Left forelimb (tissue), 1 donor: ENCODE measurements around the gene ETNPPL.

Experiments used
- DNase-seq: peaks from one replicate; pipeline ENCODE4 v3.0.0-alpha.2; 2018; ENCODE audit warnings: low spot score

Gene ETNPPL

DNA sequence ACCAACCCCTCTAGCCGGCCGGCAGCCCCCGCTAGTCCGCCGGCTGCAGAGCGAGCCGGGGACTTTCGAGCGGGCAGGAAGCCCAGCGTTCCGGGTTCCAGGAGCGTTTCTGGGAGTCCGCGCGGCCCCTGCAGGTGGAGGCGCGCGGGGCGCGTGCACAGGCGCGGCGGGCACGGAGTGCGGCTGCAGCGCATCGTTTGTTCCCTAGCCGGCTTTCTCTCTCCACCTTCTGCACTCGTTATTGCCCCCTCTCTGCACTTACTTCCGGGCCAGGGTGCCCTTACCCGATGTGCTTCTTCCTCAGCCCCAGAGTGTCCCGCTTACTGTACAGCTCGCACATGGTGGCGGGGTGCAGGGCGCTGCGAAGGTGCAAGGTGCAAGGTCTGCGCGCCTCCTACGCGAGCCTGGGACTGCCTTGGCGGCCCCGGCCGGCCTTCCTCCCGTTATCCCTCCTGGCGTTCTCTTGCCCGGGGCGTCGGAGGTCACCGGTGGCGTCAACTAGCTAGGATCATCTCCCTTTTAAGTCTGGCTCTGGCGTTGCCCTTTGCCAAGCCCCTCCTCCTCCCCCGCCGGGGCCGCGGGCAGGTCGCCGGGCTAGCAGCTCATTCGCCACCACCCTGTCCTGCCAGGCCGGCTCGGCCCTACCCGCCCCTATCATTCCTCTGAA lies at the start of gene ETNPPL:
TSS of gene ETNPPL (minus strand) at position 495 of the 667 bp plus-strand sequence. CDS start at position 340, 155 bp downstream.
- no peak for DNase-seq

DNA sequence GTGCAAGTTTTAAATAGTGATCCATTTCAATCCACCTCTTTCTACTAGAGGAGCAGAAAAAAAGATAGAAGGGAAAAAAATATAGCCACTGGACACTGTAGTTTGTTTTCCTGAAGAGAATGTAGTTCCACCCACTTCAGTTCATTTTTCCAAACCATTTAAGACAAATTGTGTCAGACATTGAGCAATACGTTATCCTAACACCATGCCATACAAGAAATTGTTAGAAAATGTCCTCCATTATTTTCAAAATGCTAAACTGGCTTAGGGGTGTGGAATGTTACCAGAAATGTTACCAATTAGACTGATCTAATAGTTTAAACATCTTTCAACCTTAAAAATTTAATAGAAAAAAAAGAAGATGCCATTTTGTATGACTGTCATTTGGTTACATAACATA lies 48.6 kb upstream of the ETNPPL start:
- DNase-seq, result no peak

DNA sequence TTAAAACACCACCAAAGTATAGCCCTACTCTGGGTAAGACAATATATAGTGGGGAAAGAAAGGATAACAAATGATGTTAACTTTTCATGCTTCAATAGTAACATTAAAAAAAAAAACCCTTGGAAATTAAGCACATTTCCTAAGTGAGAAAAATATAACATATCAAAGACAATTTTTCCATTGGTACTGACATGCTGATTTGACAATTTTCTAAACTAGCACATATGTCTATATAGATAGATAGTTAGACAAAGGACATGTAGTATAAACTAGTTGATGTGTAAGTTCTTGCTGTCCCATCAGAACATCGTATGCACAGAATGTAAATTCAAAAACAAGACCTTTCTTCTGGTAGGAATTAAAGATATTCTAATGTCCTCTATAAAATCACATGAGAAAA lies 47.2 kb upstream of the ETNPPL start:
- DNase-seq, result no peak

DNA sequence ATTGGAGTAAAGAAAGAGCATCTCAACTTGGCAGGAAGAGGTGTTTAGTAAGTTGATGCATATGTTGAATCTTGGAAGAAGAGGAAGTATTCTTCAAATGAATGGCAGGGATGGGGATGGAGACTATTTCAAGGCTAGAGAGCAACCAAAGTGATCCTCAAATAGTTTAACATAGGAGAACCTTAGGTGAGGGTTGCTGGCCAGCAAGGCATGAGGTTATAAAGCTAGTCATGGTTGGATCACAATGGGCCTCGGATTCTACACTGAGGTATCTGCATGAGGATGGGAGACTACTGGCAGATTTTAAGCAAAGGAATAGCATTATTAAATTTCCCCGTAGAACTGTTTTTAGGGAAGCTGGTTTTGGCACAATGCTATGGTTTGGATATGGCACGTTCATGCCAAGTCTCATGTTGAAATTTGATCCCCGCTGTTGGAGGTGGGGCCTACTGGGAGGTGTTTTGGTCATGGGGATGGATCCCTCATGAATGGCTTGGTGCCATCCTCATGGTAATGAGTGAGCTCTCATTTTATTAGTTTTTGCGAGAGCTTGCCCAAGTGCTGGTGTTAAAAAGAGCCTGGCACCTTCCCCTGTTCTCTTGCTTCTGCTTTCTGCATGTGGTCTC lies 41.9 kb upstream of the ETNPPL start:
- no peak for DNase-seq

DNA sequence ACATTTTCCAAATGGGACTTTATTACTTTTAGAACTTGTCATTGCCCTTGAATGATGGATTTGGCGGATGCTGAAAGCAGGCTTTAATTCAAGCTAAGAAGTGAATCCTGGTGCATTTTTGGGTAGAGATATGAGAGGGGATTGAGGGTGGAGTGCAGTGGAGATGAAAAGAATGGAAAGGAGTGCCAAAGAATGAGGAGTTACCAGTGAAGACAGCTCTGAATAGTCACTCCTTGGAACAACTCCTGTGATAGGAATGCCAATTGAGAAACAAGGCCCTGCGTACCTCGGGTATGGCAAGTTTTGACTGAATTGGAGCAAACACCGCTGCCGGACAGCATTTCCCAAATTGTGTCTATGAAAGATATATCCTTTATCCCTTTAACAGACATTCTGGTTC lies 36.5 kb upstream of the ETNPPL start:
- no peak for DNase-seq

DNA sequence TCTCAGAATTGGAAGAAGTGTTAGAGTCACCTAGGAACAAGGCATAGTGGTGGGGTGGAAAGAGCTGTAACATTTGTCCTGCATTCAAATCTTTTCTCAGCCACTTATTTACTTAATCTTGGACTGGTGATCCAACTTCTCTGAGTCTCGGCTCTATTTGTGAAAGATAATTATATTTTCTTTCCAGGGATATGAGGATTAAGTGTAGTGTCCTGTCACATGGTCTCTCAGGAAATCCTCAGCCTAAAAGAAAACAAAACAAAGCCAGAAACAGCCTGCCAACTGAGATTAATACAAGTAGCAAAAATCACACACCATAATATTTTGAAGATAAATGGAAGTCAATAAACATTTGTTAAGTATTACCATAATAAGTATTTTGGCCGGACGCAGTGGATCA lies 33.3 kb upstream of the ETNPPL start:
- DNase-seq, result no peak

DNA sequence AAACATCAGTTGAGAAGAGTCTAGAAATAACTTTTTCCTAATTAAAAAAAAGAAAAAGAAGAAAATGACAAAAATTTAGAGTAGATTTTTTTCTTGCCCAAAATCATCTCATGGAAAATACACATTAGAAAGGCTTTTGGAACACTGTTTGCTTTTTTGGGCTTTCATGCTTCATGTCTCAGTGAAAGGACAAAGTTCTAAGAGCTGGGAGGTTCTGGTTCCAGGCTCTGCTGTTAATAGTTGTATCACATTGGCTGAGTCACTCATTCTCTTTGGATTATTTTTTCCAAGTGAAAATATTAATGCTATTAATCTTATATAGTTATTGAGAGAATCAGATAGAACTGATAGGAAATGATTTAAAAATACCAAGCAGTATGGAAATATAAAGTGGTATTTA lies 32.9 kb upstream of the ETNPPL start:
- DNase-seq, result no peak

DNA sequence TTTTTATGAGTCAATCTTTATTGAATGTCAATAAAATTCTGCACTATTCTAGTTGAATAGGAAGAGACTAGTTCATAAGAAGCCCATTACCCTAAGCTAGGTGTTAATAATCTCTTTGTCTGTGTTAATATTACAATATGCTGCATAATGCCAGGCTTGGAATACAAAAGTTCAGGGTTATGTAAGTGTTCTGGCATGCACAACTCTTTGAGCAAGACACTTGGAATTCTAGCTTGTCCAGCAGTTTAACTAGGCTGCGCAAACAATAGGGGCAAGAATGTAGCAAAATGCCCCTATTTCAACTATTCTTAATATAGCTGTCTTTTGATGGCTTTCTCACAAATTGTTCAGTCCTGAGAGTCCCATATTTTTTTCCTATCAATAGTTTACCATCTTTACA lies 31.3 kb upstream of the ETNPPL start:
- no peak for DNase-seq

DNA sequence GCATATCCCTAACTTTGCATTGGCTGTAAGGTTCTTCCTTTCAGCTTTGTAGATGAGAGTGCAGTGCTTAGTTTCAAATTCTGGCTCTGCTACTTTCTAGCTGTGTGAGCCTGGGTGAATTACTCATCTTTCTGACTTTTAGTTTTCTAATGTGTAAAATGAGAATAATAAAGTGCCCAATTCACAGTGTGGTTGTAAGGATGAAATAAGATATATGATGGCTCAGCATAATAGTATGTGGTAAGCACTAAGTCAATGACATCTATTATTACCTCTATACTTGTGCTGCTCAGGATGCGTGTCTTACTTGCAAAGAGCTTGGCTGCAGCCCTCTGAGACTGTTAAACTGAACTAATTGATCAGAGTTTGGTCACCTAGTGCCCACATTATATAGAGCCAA lies 30.6 kb upstream of the ETNPPL start:
- no peak for DNase-seq

DNA sequence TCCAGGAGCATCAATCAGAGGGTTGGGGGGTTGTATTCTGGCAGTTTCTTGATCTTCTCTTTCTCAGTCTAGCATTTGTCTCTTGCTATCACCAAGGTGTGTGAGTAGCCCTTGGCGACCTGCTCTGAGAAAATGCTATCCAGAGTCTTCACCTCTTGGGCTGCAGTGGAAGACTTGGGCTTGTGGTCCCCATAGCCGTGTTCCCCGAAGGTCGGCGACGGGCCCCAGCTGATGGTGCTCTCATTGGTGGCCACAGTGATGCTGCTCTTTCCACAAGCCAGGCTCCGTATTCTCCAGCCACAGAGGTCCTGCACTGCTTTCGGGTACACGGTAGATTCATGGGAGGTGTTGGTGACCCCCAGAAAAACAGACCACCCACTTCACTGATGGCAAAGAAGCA lies 25.9 kb upstream of the ETNPPL start:
- DNase-seq, result no peak

DNA sequence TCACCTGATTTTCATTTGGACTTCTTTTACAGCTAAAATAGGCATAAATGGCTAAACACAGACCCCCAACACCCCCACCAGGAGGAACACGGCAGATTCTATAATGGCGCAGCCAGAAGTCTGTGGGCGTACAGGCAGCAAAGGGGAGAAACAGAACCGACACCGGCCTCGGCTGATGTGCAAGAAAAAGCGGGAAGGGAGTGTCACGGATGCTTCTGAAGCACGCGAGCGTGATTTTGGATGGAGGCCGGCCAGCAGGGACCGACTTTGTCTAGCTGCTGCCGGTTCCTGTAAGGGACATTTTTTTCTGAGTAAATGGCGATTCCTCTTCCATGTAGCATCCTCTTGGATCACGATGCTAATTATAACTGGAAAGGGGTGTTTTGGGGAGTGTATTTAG lies 24.9 kb upstream of the ETNPPL start:
- no peak for DNase-seq

DNA sequence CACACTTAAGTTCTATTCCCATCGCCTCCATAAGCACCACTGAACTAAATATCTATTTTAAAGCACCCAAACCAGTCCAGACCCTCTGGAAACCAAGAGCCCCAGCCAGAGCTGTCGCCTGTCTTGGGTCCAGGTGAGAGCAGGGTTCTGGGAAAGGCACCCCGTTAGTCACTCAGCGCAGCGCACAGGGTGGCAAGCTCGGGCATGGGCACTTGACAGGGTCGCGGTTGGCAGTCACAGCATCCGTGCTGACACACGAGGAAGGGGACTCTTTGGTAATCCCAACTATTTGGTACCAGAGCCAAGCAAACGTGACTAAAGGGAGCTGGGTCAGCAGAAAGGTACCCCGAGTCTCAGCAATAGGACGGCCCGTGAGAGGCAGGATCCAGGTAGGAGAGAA lies 24.3 kb upstream of the ETNPPL start:
- DNase-seq, result no peak

DNA sequence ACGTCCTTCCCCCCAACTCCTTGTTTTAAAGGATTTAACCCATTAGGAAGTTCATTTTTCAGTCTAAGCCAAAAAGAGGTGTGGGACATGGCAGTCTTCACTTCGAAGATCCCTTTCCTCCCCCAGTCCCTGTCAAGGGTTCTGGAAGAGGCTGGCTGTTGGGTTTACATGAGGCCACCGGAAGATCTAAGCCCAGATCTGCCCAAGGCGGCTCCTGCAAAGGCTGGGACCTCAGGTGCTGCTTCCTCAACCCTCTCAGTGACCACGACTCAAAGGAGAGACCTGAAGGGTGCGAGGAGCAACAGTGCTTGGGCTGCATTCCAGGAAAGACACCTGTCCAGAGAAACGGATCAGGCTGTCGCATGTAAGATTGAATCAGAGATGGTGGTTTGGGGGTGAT lies 23.5 kb upstream of the ETNPPL start:
- no peak for DNase-seq

DNA sequence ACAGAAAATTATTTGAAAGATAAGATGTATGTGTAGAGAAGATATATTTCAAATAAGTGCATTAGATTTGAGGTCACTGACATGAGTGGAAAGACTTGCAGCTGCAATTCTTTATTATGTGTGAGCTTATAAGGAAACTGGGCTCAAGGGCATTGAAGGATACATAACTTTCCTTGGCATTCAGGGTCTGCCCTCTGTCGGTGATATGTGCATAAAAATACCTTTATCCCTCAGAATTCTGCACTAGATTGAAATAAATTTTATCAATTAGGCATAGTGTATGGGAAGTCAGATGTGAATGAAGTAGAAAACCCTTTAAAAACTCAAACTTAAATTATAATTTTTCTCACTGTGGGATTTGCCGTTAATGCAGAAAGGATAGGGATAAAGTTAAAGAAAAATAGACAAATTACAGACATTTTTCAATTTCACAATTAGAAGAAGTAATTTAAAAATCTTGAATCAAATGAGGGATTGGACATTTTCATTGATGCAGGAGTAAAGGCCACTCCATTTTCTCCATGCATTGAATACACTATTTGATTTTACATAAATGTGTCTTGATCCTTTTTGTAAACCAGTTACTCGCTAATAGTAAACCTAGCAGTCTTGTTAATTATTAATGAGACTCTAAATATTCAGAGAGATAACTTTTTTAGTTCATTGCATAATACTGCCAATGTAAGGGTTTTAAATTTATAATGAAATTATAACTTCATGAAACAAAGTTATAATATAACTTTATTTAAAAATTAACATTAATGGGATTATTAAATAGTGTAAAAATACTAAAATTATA lies 21.0 kb upstream of the ETNPPL start:
- DNase-seq, result no peak

DNA sequence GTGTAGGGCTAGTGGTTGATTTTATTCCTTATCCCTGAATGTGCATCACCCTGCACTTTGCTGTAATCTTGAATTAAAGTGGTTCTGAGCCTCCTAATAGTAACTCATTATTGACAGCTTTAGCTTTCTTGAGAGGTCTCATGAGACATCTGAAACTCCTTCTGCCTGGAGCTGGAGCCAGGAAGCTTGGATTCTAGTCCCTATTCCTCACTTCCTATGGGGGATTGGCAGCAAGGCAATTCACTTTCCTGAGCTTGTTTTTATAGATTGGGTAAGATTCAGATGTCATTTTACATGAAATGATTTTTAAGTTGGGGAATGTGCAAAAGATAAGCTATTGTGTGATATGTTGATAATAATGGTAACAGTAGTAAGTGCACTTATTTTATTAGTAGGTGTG lies 17.1 kb upstream of the ETNPPL start:
- DNase-seq, result no peak

DNA sequence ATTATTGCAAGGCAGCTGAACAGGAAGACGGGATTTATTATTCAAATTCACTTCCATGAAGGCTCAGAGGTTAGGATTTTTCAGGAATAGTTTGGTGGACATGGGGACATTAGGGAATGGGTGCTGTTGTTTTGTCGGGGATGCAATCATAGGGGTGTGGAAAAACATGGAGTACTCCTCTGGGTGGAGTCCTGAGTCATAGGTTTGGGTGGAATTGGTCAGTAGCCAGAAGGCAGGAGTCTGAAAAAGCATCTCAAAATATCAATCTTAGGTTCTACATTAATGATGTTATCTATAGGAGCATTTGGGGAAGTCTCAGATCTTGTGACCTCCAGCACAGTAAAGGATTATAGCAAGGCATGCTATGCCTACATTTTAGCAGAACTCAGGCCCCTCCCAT lies 14.5 kb upstream of the ETNPPL start:
- no peak for DNase-seq

DNA sequence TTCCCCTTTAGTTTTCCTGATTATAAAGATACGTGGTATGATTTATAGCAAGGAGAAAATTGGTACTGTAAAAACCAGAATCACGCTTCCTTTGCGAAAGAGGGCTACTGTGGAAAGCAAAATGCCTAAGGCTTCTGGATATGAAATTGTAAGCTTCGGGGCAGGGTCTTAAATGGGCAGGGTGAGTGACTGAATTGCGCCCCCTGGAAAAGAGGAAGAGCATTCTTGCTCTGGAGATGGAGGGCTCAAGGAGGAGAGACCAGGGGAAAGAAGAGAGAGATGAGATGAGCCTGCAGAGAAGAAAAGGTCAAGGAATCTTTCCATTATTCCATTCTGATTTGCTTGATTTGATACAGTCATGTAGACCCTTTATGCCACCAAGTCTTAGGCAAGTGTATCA lies 13.1 kb upstream of the ETNPPL start:
- no peak for DNase-seq

DNA sequence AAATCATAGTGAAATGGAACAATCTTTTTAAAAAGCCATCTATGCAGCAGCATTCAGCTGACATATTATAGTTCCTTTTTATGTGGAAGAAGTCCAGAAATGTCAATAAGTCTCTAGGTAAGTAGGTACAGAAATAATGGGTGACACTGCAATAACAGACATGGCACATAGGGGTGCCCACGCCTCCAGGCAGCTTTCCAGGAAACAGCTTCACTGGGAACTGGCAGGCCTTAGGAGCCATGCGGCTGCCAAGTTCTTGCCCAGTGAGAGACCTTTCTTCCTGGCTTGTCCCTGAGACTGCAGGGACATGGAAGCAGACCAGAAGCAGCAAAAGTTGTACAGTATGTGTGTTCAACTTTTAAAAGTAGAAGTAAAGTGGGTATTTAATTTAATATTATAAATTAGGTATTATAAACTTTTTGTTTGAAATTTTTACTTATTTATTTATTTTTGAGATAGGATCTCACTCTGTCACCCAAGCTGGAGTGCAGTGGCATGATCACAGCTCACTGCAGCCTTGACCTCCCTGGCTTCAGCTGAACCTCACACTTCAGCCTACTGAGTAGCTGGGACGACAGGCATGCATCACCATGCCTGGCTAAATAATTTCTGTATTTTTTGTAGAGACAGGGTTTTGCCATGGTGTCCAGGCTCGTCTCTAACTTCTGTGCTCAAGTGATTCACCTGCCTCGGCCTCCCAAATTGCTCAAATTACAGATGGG lies 12.1 kb upstream of the ETNPPL start:
- no peak for DNase-seq

DNA sequence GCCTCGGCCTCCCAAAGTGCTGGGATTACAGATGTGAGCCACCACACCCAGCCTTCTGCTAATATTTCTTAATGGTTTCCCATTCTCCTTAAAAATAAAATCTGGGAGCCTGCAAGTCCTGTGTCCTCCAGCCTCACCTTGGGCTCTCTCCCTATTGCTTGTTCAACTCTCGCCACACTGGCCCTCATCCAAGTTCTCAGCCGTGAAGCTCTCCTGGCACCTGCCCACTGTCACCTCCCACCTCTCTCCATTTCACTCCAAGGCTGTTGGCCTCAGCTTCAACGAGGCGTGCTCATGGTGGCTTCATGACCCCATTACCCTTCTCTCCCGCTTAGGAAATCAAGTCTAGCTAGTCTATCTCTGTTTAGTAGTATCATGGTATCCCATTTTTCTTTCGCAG lies 9.5 kb upstream of the ETNPPL start:
- no peak for DNase-seq

DNA sequence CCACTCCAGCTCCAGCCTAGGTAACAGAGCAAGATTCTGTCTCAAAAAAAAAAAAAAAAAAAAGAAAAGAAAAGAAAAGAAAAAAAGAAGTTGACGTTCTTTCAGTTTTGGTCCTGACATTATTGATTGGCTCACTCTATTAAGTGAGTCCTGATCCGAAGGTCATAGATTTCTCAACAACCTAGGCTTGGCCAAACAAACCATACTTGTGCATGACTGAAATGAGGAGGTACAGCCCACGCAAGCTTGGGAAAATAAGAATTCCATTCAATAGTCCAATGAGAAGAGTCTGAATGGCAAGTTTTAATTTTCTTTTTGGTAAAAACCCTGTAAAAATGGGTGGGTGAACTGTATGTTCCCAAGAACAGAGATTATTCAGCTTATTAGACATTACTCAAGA lies 3.2 kb upstream of the ETNPPL start:
- no peak for DNase-seq

DNA sequence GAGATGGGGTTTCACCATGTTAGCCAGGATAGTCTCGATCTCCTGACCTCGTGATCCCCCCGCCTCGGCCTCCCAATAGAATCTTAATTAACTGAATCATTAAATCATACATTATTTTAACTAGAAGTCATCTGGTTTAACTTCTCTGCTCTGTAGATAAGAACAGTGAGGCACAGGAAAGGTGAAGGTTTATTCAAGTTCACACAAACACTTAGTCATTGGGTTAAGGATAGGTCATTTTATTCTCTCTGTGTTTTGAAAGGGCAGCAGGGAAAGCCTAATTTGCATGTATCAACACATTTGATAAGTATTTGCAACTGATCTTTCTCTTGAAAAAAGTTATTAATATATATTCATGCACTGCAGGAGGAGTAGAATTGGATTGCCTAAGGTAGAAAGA lies 1.1 kb upstream of the ETNPPL start:
- DNase-seq, result no peak

DNA sequence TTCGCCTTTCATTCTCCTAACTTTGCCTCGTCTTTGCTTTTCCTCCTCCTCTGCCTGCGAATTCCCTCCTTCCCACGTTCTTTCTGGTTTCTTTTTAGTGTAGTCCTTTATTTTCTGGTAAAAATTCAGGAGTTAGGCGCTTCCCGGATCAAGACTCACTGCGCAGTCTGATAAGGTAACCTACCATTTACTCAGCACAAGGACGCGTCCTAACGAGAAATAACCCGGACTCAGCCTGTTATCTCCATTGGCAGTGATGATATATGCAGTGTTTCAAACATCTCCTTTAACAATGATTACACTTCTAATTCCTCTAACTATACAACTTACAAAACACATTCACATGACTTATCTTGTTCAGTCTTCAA lies 357 bp upstream of the ETNPPL start:
- DNase-seq, result no peak

DNA sequence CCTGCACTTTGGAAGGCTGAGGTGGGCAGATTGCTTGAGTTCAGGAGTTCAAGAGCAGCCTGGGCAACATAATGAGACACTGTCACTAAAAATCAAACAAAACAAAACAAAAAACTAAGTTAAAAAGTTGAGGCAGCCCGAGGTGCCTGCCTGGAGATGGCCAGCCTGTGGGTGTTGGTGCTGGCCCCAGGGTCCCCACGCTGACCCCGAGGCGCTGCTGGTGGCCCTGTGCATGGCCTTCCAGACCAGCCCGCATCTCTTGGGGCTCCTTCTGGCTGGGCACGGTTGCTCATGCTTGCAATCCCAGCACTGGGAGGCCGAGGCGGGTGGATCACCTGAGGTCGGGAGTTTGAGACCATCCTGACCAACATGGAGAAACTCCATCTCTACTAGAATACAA lies 4.4 kb downstream of the ETNPPL start:
- no peak for DNase-seq
